ENCODE data around the gene FOXP4. TPM values are rescaled to one million over a fixed set of nuclear protein-coding genes. Genes with fewer than 3 reads are reported as not detected.

Gene FOXP4
- total RNA-seq, 1 donor: 3.3 TPM

DNA sequence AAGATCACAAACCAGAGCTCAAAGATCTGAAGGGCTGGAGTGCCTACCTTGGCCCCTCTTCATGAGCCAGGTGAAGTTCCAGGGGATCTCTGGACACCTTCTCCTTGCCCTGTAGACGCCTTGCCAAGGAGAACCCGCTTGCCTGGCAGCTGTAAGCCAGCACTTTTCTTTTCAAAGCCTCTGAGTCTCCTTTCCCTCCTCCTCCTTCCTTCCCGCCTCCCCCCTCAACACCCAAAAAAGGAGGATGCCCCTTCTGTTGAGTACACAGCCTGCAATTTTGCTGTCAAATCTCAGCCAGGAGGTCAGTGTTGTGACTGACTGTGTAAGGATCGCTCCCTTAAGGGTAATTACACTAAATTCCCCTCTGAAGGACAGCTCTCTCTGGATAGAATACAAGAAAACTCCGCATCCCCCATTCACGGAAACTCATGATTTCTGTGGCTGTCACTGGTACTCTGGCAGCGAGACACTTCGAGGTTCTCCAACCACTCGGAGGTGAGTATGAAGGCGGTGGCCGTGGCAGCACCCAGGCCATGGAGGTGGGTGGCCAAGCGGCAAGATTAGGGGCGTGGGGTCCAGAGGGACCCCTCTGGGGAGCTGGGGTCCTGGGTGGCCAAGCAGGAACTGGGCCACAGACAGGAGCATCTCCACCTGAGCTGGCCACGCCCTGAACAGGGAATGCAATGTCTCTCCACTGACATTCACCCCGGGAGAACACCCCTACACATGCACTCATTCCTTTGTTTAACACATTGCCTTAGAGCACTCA, 23.2 kb upstream of the FOXP4 start:
- no peak for DNase-seq (ENCODE audit: insufficient read length, low spot score, missing footprints)

DNA sequence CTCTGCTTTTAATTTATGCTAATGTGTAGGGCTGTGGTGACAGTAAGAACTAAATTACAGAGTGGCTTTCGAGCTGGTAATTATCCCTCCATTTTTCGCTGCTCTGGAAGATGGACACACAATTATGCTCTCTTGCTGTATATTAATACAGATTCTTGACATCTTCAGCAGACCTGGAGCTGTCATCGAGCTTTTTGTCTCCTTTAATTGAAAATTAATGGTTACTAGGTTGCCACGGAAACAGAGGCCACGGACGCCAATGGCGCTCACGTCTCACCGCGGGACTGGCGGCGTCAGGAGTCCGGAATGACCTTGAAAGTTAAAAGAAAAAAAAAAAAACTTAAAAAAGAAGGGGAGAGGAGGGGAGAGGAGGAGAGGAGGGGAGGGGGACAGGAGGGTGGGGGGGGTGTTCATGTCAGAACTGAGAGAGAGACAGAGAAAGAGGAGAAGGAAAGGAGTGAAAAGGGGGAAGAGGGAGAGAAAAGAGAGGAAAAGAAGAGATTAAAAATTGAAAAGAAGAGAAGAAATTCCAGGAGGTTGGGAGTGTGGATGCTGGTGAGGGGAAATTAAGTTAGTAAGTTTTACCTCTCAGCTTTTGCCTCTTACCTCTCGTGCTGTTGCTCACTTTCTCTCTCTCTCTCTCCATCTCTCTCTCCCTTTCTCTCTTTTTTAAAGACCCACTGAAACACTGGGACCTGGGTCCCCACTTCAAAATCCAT, 22.1 kb upstream of the FOXP4 start:
- Histone ChIP-seq H3K27ac (ENCODE audit: low read depth, low read length) (no peak overlapping the region), H3K79me2 (ENCODE audit: insufficient read depth, low read length) (no peaks in the 10 kb centered on the region), H3K36me3 (ENCODE audit: insufficient read depth, low read length) (no peaks in the 10 kb centered on the region), H3K4me2 (ENCODE audit: insufficient read depth, low read length) (no peak overlapping the region), H3K4me1 (ENCODE audit: insufficient read depth, low read length) (no peaks in the 10 kb centered on the region), H4K20me1 (ENCODE audit: insufficient read depth, low read length) (no peaks in the 10 kb centered on the region), H3K4me3 (ENCODE audit: insufficient read depth, low read length) (no peak overlapping the region), H3K27me3 (ENCODE audit: insufficient read depth, low read length) (peaks cover 33% of the 10 kb centered on the region), H3K9me3 (ENCODE audit: low read depth, low read length) (no peaks in the 10 kb centered on the region), H2AFZ (ENCODE audit: low read length) (no peak overlapping the region)
- no peak for DNase-seq (ENCODE audit: insufficient read length, low spot score, missing footprints)
- TF ChIP-seq, protein P1, sequence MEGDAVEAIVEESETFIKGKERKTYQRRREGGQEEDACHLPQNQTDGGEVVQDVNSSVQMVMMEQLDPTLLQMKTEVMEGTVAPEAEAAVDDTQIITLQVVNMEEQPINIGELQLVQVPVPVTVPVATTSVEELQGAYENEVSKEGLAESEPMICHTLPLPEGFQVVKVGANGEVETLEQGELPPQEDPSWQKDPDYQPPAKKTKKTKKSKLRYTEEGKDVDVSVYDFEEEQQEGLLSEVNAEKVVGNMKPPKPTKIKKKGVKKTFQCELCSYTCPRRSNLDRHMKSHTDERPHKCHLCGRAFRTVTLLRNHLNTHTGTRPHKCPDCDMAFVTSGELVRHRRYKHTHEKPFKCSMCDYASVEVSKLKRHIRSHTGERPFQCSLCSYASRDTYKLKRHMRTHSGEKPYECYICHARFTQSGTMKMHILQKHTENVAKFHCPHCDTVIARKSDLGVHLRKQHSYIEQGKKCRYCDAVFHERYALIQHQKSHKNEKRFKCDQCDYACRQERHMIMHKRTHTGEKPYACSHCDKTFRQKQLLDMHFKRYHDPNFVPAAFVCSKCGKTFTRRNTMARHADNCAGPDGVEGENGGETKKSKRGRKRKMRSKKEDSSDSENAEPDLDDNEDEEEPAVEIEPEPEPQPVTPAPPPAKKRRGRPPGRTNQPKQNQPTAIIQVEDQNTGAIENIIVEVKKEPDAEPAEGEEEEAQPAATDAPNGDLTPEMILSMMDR (IDR thresholded peaks at IDR 0.05; ENCODE audit: extremely low read depth, low read depth, low read length): no peak

More for the DNA sequence above, 23.2 kb upstream of the FOXP4 start:
- Histone ChIP-seq H3K4me1 (ENCODE audit: insufficient read depth, low read length) (no peaks in the 10 kb centered on the region), H3K36me3 (ENCODE audit: insufficient read depth, low read length) (no peaks in the 10 kb centered on the region), H3K79me2 (ENCODE audit: insufficient read depth, low read length) (no peaks in the 10 kb centered on the region), H4K20me1 (ENCODE audit: insufficient read depth, low read length) (no peaks in the 10 kb centered on the region), H3K27ac (ENCODE audit: low read depth, low read length) (no peak overlapping the region), H3K4me3 (ENCODE audit: insufficient read depth, low read length) (no peak overlapping the region), H3K27me3 (ENCODE audit: insufficient read depth, low read length) (peaks cover 26% of the 10 kb centered on the region), H2AFZ (ENCODE audit: low read length) (no peak overlapping the region), H3K4me2 (ENCODE audit: insufficient read depth, low read length) (no peak overlapping the region), H3K9me3 (ENCODE audit: low read depth, low read length) (no peaks in the 10 kb centered on the region)
- TF ChIP-seq, protein P1 (IDR thresholded peaks at IDR 0.05; ENCODE audit: extremely low read depth, low read depth, low read length): no peak

DNA sequence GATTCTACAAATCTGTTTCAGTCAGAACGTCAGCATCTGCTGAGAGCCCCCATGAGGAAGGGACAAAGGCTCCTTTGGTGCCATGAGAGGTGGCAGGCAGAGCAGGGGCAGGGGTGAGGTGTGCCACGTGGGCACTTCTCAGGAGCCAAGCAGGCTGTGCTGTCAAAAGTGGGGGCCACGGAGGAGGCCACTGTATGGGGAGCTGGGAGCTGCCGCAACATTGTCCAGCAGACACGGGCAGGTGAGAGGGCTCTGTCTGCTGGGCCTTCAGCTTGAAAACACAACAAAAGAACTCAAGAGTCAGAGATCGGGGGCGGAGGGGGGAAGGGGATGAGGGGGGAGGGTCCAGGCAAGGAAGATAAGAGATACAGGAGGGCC, 21.6 kb upstream of the FOXP4 start:
- no peak for DNase-seq (ENCODE audit: insufficient read length, low spot score, missing footprints)
- TF ChIP-seq, protein P1 (IDR thresholded peaks at IDR 0.05; ENCODE audit: extremely low read depth, low read depth, low read length): no peak

More for the DNA sequence above, 21.6 kb upstream of the FOXP4 start:
- Histone ChIP-seq H3K4me1 (ENCODE audit: insufficient read depth, low read length) (no peaks in the 10 kb centered on the region), H3K27me3 (ENCODE audit: insufficient read depth, low read length) (peaks cover 33% of the 10 kb centered on the region), H3K79me2 (ENCODE audit: insufficient read depth, low read length) (no peaks in the 10 kb centered on the region), H3K9me3 (ENCODE audit: low read depth, low read length) (no peaks in the 10 kb centered on the region), H2AFZ (ENCODE audit: low read length) (no peak overlapping the region), H3K27ac (ENCODE audit: low read depth, low read length) (no peak overlapping the region), H3K36me3 (ENCODE audit: insufficient read depth, low read length) (no peaks in the 10 kb centered on the region), H3K4me2 (ENCODE audit: insufficient read depth, low read length) (no peak overlapping the region), H4K20me1 (ENCODE audit: insufficient read depth, low read length) (no peaks in the 10 kb centered on the region), H3K4me3 (ENCODE audit: insufficient read depth, low read length) (no peak overlapping the region)
